Pancreas (tissue), 10 donors: ENCODE measurements around the gene PEX14. TPM values are rescaled to one million over a fixed set of nuclear protein-coding genes. Genes with fewer than 3 reads are reported as not detected.

Experiments used
- ATAC-seq, 4 donors: fragments of 200-7000 bp; cut with Tn5 transposase; one replicate each; pipeline versions ENCODE4 v1.8.0 to v1.9.1; 2020; ENCODE audit warnings: mild to moderate bottlenecking in 4 of 4, moderate library complexity in 4 of 4
- DNase-seq, 6 donors: peaks; one replicate each; pipeline ENCODE4 v3.0.0-alpha.2; 2020
- FAIRE-seq: peaks from 2 replicates; lab custom pipeline; 2012; peaks lifted over from hg19 to GRCh38; lab: Jason Lieb, UNC
- H3K27ac ChIP-seq, 4 donors: fragments of 200-600 bp; sonication (generic); 1 replicate in 3 of 4; 2 replicates in 1 of 4; pipeline versions ENCODE4 v1.5.0 to v1.8.0; 2020
- H3K27me3 ChIP-seq, 4 donors: fragments of 200-600 bp; one replicate each; pipeline ENCODE4 v1.8.0; 2021
- H3K36me3 ChIP-seq, 3 donors: fragments of 200-600 bp; sonication (generic) in 1 of 3; one replicate each; pipeline versions ENCODE4 v1.5.0 to v1.8.0; 2020 to 2021
- H3K4me1 ChIP-seq, 3 donors: fragments of 200-600 bp; one replicate each; pipeline ENCODE4 v1.8.0; 2021
- H3K4me3 ChIP-seq, 4 donors: fragments of 200-600 bp; sonication (generic) in 2 of 4; one replicate each; pipeline versions ENCODE4 v1.5.0 to v1.8.0; 2020 to 2021
- H3K9me3 ChIP-seq, 4 donors: fragments of 200-600 bp; one replicate each; pipeline ENCODE4 v1.8.0; 2021
- CTCF ChIP-seq, 4 donors: fragments of 200-600 bp; sonication (generic) in 3 of 4; IDR thresholded peaks; one replicate each; pipeline versions ENCODE4 v1.5.0 to v1.8.0; 2021; ENCODE audit warnings: antibody characterized with exemption in 4 of 4
- WGBS, 2 donors: extraction: QIAGEN DNeasy Blood & Tissue Kit; methylation state at CpG; one replicate each; pipeline ENCODE4 v1.1.7; 2013; 5-methylcytosine and 5-hydroxymethylcytosine counted together
- intact Hi-C, 3 donors: fragments of 100-400 bp; cut with DNase I; formaldehyde crosslinking; loops; one replicate each; pipeline versions ENCODE4 v1.11.1 to v1.14.2; 2022
- polyA plus RNA-seq, 2 donors: library from polyadenylated mRNA; stranded (reverse); fragments of 200-250 nt; gene quantifications; one replicate each; pipeline ENCODE4 v1.2.3, GENCODE V29; 2013
- total RNA-seq, 6 donors: library from RNA; stranded (reverse); fragmentation: NEBNext Ultra II Directional in 4 of 6; extraction: Animal tissue kit (Norgen Biotek cat#: 25700) in 4 of 6; gene quantifications; one replicate each; pipeline versions ENCODE4 v1.2.1 to v1.2.4, GENCODE V29; 2021 to 2023
- donor health status: healthy with polysubstance abuse.
- donor health status: DM: no; HTN: no; CAD: no; lungs with moderate emphysema.
- donor health status: DM: no; HTN: no; CAD: no.
- donor health status: control.
- donor health status: control.
- donor health status: Bipolar disorder and iron deficiency.
- donor health status: DM: yes; HTN: yes; CAD: no.
- donor health status: DM: no; HTN: no; CAD: no.
- donor health status: DM: no; HTN: no; CAD: no.
- donor health status: DM: yes; HTN: yes; CAD: no.

Gene PEX14
- total and polyA plus RNA-seq, 8 donors = 6.0 to 12.8 (median 8.2) TPM

DNA sequence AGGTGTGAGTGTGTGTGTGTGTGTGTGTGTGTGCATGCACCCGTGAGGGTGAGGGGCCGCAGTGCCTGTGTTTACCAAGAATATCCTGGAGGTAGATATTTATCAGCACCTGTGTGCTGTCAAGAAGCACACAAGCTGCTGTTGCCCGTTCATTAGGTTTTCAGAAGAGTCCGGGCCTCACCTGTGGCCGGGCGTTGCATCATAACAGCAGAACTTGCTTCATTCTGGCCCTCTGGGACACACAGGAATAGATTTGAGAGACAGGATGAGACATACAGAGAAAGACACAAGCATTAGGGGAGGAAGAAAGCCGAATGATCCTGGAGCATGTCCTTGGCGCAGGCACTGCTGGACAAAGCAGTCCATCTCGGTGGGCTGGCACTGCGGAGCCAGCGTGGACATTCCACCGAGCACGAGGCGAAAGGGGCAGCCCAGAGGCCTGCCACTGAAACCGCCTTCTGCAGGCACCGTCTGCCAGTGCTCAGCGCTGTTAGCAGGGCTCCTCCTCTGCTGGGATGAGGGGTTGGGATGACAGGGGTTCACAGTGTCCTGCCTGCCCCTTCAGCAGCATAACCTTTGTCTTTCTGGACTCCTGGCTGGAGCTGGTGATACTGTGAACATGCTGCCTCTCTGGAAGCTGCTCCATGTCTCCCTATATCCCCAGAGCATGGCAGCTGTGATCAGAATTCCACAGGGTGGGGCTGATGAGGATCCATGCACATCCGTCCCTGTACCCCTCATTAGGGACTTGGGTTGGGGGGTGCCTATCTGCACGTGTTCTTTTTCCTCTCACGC is 81.1 kb downstream of the PEX14 start:
- WGBS, 2 donors = 81 to 82% methylated on average over 20 of the region's 20 CpGs
- FAIRE-seq (no peak), ATAC-seq (peak in 2 of 4 donors; percentile 58 to 61), DNase-seq (no peak)
- Histone ChIP-seq H3K36me3 (no peaks in the 10 kb centered on the region), H3K27ac (no peak overlapping the region), H3K4me3 (no peak overlapping the region), H3K4me1 (no peaks in the 10 kb centered on the region), H3K27me3 (no peaks in the 10 kb centered on the region), H3K9me3 (no peaks in the 10 kb centered on the region)
- intact Hi-C loops = no loop called here
- TF ChIP-seq CTCF (IDR thresholded peaks at IDR 0.05) = no peak

- intact Hi-C loops = no loop called here
- Histone ChIP-seq H3K27ac (no peak overlapping the region), H3K9me3 (no peaks in the 10 kb centered on the region), H3K4me3 (no peak overlapping the region), H3K27me3 (no peaks in the 10 kb centered on the region), H3K36me3 (no peaks in the 10 kb centered on the region), H3K4me1 (no peaks in the 10 kb centered on the region)
- FAIRE-seq (no peak), ATAC-seq (peak in 1 of 4 donors; percentile 43), DNase-seq (no peak)
- 86 to 90% methylated on average over 9 of the region's 9 CpGs for WGBS, 2 donors
- no peak for TF ChIP-seq CTCF (IDR thresholded peaks at IDR 0.05)
These were observed 81.8 kb downstream of the PEX14 start for GRCh38 chr1:10556430-10557005.

- no peaks in the 10 kb centered on the region for H3K27me3 ChIP-seq
- no peaks in the 10 kb centered on the region for H3K36me3 ChIP-seq
- intact Hi-C loops = no loop called here
- FAIRE-seq (no peak), ATAC-seq (no peak), DNase-seq (no peak)
- 71 to 80% methylated on average over 3 of the region's 3 CpGs for WGBS, 2 donors
- no peak overlapping the region for H3K4me3 ChIP-seq
- TF ChIP-seq CTCF (IDR thresholded peaks at IDR 0.05) = no peak
- H3K4me1 ChIP-seq = no peaks in the 10 kb centered on the region
- H3K27ac ChIP-seq = no peak overlapping the region
- no peaks in the 10 kb centered on the region for H3K9me3 ChIP-seq
These were observed 83.0 kb downstream of the PEX14 start for GRCh38 chr1:10557714-10558113.

DNA sequence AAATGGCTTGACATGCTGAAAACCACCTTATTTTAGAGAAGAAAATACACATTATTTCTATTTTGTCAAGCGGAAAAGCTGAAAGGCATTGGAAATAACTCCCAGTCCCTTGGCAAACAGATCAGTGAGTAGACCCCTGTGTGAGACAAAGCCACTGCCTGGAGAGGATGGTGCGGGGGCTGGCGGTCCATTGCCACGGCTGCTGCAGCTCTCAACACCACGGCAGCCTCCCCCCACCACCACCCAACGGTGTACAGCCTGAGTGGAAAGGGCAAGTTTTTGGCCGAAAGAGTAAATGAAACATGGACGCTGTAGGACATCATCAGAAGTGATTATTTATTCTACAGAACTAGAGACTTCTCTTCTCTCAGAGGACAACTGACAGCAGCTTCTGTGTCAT is 84.6 kb downstream of the PEX14 start:
- 92 to 97% methylated on average over 8 of the region's 8 CpGs for WGBS, 2 donors
- Histone ChIP-seq H3K27me3 (no peaks in the 10 kb centered on the region), H3K27ac (no peak overlapping the region), H3K4me1 (no peaks in the 10 kb centered on the region), H3K36me3 (no peaks in the 10 kb centered on the region), H3K9me3 (no peaks in the 10 kb centered on the region), H3K4me3 (no peak overlapping the region)
- no peak for ATAC-seq
- intact Hi-C loops = no loop called here
- no peak for DNase-seq
- TF ChIP-seq CTCF (IDR thresholded peaks at IDR 0.05) = no peak
- no peak for FAIRE-seq

DNA sequence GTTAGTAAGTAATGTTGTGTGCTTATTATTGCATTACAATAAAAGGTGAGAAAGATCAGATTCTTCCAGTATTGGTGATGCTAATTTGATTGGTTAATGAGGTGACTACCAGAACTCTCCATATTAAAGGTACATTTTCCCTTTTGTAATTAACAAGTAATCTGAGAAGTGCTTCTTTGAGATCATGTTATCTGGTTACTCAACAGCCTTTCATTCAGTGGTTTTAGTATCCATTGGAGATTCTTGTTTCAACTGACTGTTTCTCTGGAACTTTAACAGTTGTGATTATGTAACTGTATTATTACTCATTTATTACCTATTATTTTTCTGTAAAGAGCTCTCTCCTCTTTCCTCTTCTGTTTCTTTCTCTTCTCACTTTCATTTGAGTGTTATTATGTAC is 86.7 kb downstream of the PEX14 start:
- no peak overlapping the region for H3K4me3 ChIP-seq
- no peak for FAIRE-seq
- TF ChIP-seq CTCF (IDR thresholded peaks at IDR 0.05) = no peak
- intact Hi-C loops = no loop called here
- H3K27ac ChIP-seq = no peak overlapping the region
- no peaks in the 10 kb centered on the region for H3K27me3 ChIP-seq
- no peaks in the 10 kb centered on the region for H3K36me3 ChIP-seq
- H3K4me1 ChIP-seq = no peaks in the 10 kb centered on the region
- no peaks in the 10 kb centered on the region for H3K9me3 ChIP-seq
- ATAC-seq = no peak
- DNase-seq = no peak
